Endothelial cell of umbilical vein (primary cell): ENCODE data around the gene NTRK2.

Source experiments
- EZH2 ChIP-seq: IDR thresholded peaks from 2 replicates; pipeline ENCODE4 v1.6.1; 2012; ENCODE audit warnings: borderline replicate concordance, low read depth, mild to moderate bottlenecking, moderate library complexity, low read length, inconsistent platforms; ENCODE audit not compliant: severe bottlenecking
- MYC ChIP-seq: IDR thresholded peaks from one replicate; pipeline ENCODE4 v1.6.1; 2011; ENCODE audit warnings: mild to moderate bottlenecking, low read depth, low read length
- POLR2A ChIP-seq: IDR thresholded peaks from 2 replicates; pipeline ENCODE4 v1.6.1; 2012; ENCODE audit warnings: low read depth, mild to moderate bottlenecking, control low read depth, low read length
- POLR2AphosphoS5 ChIP-seq: IDR thresholded peaks from 2 replicates; pipeline ENCODE4 v1.6.1; 2012; ENCODE audit warnings: low read depth, mild to moderate bottlenecking, control low read depth, low read length, moderate library complexity; ENCODE audit not compliant: insufficient read depth
- TF ChIP-seq, protein P1 (sequence below), 2 donors: IDR thresholded peaks; 1 replicate in 1 of 2; 2 replicates in 1 of 2; pipeline ENCODE4 v1.5.1; 2011; ENCODE audit warnings: low read length in 2 of 2, mild to moderate bottlenecking in 2 of 2, moderate library complexity in 2 of 2, control low read depth in 1 of 2, inconsistent platforms in 1 of 2, low read depth in 1 of 2; ENCODE audit not compliant: insufficient read depth in 1 of 2; ENCODE audit errors: extremely low read depth in 1 of 2
- TF ChIP-seq, protein P2 (sequence below): IDR thresholded peaks from 2 replicates; pipeline ENCODE4 v1.6.1; 2011; ENCODE audit not compliant: insufficient read depth, insufficient read length

DNA sequence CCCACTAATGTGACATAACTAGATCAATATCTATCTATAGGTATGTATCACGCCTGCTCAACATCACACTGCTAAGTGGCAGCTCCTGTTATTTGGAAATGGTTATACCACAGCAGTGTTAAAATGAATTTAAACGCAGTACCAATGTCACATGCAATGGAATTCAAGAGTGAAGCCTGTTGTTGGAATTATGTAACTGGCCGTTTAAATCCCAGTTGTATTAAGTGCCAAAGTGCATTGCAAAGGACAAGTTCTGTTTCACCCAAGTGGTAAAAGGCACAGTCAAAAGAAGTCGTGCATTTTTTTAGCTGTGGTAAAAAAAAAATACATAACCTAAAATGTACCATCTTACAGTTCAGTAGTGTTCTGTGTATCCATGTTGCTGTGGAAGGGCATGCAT, 4.3 kb downstream of the NTRK2 start:
- TF ChIP-seq, protein P1, sequence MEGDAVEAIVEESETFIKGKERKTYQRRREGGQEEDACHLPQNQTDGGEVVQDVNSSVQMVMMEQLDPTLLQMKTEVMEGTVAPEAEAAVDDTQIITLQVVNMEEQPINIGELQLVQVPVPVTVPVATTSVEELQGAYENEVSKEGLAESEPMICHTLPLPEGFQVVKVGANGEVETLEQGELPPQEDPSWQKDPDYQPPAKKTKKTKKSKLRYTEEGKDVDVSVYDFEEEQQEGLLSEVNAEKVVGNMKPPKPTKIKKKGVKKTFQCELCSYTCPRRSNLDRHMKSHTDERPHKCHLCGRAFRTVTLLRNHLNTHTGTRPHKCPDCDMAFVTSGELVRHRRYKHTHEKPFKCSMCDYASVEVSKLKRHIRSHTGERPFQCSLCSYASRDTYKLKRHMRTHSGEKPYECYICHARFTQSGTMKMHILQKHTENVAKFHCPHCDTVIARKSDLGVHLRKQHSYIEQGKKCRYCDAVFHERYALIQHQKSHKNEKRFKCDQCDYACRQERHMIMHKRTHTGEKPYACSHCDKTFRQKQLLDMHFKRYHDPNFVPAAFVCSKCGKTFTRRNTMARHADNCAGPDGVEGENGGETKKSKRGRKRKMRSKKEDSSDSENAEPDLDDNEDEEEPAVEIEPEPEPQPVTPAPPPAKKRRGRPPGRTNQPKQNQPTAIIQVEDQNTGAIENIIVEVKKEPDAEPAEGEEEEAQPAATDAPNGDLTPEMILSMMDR (IDR thresholded peaks at IDR 0.05; ENCODE audit: extremely low read depth in 1 of 2, insufficient read depth in 1 of 2, low read depth in 1 of 2, low read length in 2 of 2), result no peak
- TF ChIP-seq, protein P2, sequence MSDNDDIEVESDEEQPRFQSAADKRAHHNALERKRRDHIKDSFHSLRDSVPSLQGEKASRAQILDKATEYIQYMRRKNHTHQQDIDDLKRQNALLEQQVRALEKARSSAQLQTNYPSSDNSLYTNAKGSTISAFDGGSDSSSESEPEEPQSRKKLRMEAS, result no peak
- no peak for TF ChIP-seq POLR2A
- no peak for TF ChIP-seq POLR2AphosphoS5
- no peak for TF ChIP-seq EZH2
- no peak for TF ChIP-seq MYC
